Liver (tissue), 9 donors: Measurements from ENCODE around the gene AP5S1. TPM values are rescaled to one million over a fixed set of nuclear protein-coding genes. Genes with fewer than 3 reads are reported as not detected.

Experiments used
- DNase-seq: peaks from one replicate; pipeline ENCODE4 v3.0.0-alpha.2; 2017; ENCODE audit warnings: low spot score
- H3K27ac ChIP-seq, 2 donors: one replicate each; pipeline ENCODE4 v1.7.0; 2013; ENCODE audit warnings: inconsistent platforms in 2 of 2, low read length in 2 of 2, control low read depth in 1 of 2, low read depth in 1 of 2, mild to moderate bottlenecking in 1 of 2
- H3K27me3 ChIP-seq, 4 donors: one replicate each; pipeline versions ENCODE4 v1.6.1 to v1.7.0; 2013; ENCODE audit warnings: low read length in 3 of 4, inconsistent platforms in 1 of 4, mild to moderate bottlenecking in 1 of 4, moderate library complexity in 1 of 4; ENCODE audit not compliant: control insufficient read depth in 4 of 4, insufficient read depth in 4 of 4
- H3K36me3 ChIP-seq, 4 donors: one replicate each; pipeline versions ENCODE4 v1.6.1 to v1.7.0; 2013; ENCODE audit warnings: low read length in 3 of 4, mild to moderate bottlenecking in 3 of 4, low read depth in 1 of 4, moderate library complexity in 1 of 4; ENCODE audit not compliant: control insufficient read depth in 4 of 4, insufficient read depth in 3 of 4
- H3K4me1 ChIP-seq, 4 donors: one replicate each; pipeline versions ENCODE4 v1.6.1 to v1.7.0; 2013; ENCODE audit warnings: low read length in 3 of 4, mild to moderate bottlenecking in 3 of 4, moderate library complexity in 1 of 4; ENCODE audit not compliant: control insufficient read depth in 4 of 4, insufficient read depth in 4 of 4
- H3K4me3 ChIP-seq, 3 donors: one replicate each; pipeline versions ENCODE4 v1.6.1 to v1.7.0; 2013; ENCODE audit warnings: low read length in 3 of 3, control low read depth in 1 of 3, low read depth in 1 of 3, mild to moderate bottlenecking in 1 of 3
- H3K9ac ChIP-seq, 2 donors: one replicate each; pipeline ENCODE4 v1.7.0; 2013; ENCODE audit warnings: low read length in 2 of 2, mild to moderate bottlenecking in 2 of 2, moderate library complexity in 2 of 2, control low read depth in 1 of 2, low read depth in 1 of 2
- H3K9me3 ChIP-seq, 4 donors: one replicate each; pipeline versions ENCODE4 v1.6.1 to v1.7.0; 2013; ENCODE audit warnings: low read length in 3 of 4; ENCODE audit not compliant: control insufficient read depth in 4 of 4
- CTCF ChIP-seq: fragments of 150-350 bp; IDR thresholded peaks from 2 replicates; pipeline ENCODE4 v1.5.1; 2017; ENCODE audit warnings: improper control_type of control experiment, low read depth, low read length; ENCODE audit not compliant: missing input control
- FOXA1 ChIP-seq: IDR thresholded peaks from 2 replicates; pipeline ENCODE4 v1.6.1; 2016; ENCODE audit warnings: antibody characterized with exemption
- FOXA2 ChIP-seq: IDR thresholded peaks from 2 replicates; pipeline ENCODE4 v1.6.1; 2016; ENCODE audit warnings: antibody characterized with exemption
- GABPA ChIP-seq, 2 donors: IDR thresholded peaks in 1 of 2; conservative IDR thresholded peaks in 1 of 2; 2 replicates each; pipeline ENCODE4 v1.6.1; 2016; ENCODE audit warnings: antibody characterized with exemption in 2 of 2, mild to moderate bottlenecking in 1 of 2, moderate library complexity in 1 of 2
- HNF4A ChIP-seq, 2 donors: conservative IDR thresholded peaks; 2 replicates each; pipeline ENCODE4 v1.6.1; 2016; ENCODE audit warnings: antibody characterized with exemption in 2 of 2, mild to moderate bottlenecking in 2 of 2
- MAX ChIP-seq: IDR thresholded peaks from 2 replicates; pipeline ENCODE4 v1.6.1; 2016; ENCODE audit warnings: antibody characterized with exemption
- NR2F2 ChIP-seq: IDR thresholded peaks from 2 replicates; pipeline ENCODE4 v1.6.1; 2016; ENCODE audit warnings: antibody characterized with exemption
- SP1 ChIP-seq: IDR thresholded peaks from 2 replicates; pipeline ENCODE4 v1.6.1; 2018; ENCODE audit warnings: antibody characterized with exemption, mild to moderate bottlenecking
- TAF1 ChIP-seq: conservative IDR thresholded peaks from 2 replicates; pipeline ENCODE4 v1.6.1; 2016; ENCODE audit warnings: antibody characterized with exemption, mild to moderate bottlenecking
- YY1 ChIP-seq: IDR thresholded peaks from 2 replicates; pipeline ENCODE4 v1.6.1; 2016; ENCODE audit warnings: antibody characterized with exemption, mild to moderate bottlenecking
- WGBS: extraction: QIAGEN DNeasy Blood & Tissue Kit; methylation state at CpG from one replicate; pipeline ENCODE4 v1.1.7; 2013; 5-methylcytosine and 5-hydroxymethylcytosine counted together
- polyA plus RNA-seq, 2 donors: library from polyadenylated mRNA; stranded (reverse) in 1 of 2; unstranded in 1 of 2; fragments of 200-250 nt in 1 of 2; fragments of >200 nt in 1 of 2; fragmentation: Nextera tagmentation in 1 of 2; extraction: Ambion mirVana in 1 of 2; gene quantifications; one replicate each; pipeline versions ENCODE4 v1.2.1 to v1.2.3, GENCODE V29; 2013 to 2015
- total RNA-seq, 2 donors: library from RNA; depleted of rRNA; stranded (reverse); fragments of >200 nt; gene quantifications; one replicate each; pipeline ENCODE4 v1.2.3, GENCODE V29; 2014
- donor health status: healthy.
- donor health status: healthy.
- donor health status: healthy.
- donor health status: healthy.
- donor health status: healthy.

The AP5S1 gene
- total and polyA plus RNA-seq, 4 donors, result 9.1 to 14.5 (median 11.1) TPM

- Histone ChIP-seq H3K4me3 (peak overlapping the region; percentile 79 to 93 (median 82)), H3K36me3 (no peaks in the 10 kb centered on the region), H3K27me3 (no peaks in the 10 kb centered on the region), H3K9ac (peak overlapping the region; percentile 36 to 79), H3K9me3 (no peaks in the 10 kb centered on the region), H3K27ac (peak overlapping the region; percentile 87 to 94), H3K4me1 (peaks cover 6 to 16% (median 14%) of the 10 kb centered on the region in 4 donors)
- DNase-seq, result no peak
- TF ChIP-seq MAX, result no peak
- TF ChIP-seq FOXA2, result no peak
- TF ChIP-seq NR2F2, result peak; percentile 0
- 13% methylated on average over 8 of the region's 8 CpGs for whole genome bisulfite sequencing
These were observed 27.1 kb downstream of the AP5S1 start for GRCh38 chr20:3847429-3847940.

GRCh38 chr20:3848565-3848964, 28.2 kb downstream of the AP5S1 start:
- TF ChIP-seq FOXA2 (no peak), YY1 (no peak), CTCF (no peak)
- Histone ChIP-seq H3K27ac (no peak overlapping the region), H3K36me3 (no peaks in the 10 kb centered on the region), H3K9me3 (no peaks in the 10 kb centered on the region), H3K4me3 (no peak overlapping the region), H3K27me3 (no peaks in the 10 kb centered on the region), H3K9ac (no peak overlapping the region), H3K4me1 (peaks cover 6 to 16% (median 14%) of the 10 kb centered on the region in 4 donors)
- 91% methylated on average over 1 of the region's 1 CpG for WGBS
- no peak for DNase-seq

- no peaks in the 10 kb centered on the region for H3K4me1 ChIP-seq
- H3K9me3 ChIP-seq, result no peaks in the 10 kb centered on the region
- TF ChIP-seq GABPA (IDR thresholded peaks at IDR 0.05 in 1 of 2, conservative IDR thresholded peaks at IDR 0.05 in 1 of 2) (no peak), SP1 (no peak), TAF1 (no peak), HNF4A (conservative IDR thresholded peaks at IDR 0.05) (no peak), FOXA1 (no peak), CTCF (no peak)
- no peak for DNase-seq
- H3K36me3 ChIP-seq, result peaks cover 11 to 22% (median 15%) of the 10 kb centered on the region in 4 donors
- no peaks in the 10 kb centered on the region for H3K27me3 ChIP-seq
- H3K4me3 ChIP-seq, result no peak overlapping the region
- H3K27ac ChIP-seq, result no peak overlapping the region
- WGBS, result 82% methylated on average over 4 of the region's 4 CpGs
- no peak overlapping the region for H3K9ac ChIP-seq
These were observed 34.1 kb downstream of the AP5S1 start for GRCh38 chr20:3854462-3854871.
